ACC112 (cell line): ENCODE data around the gene KLKB1.

Source experiments
- H2AFZ ChIP-seq: fragments of 200-600 bp; sonication (generic); one replicate; pipeline ENCODE4 v1.6.0; 2017; ENCODE audit warnings: antibody characterized with exemption, low read length; ENCODE audit not compliant: unreplicated experiment
- H3K27ac ChIP-seq: fragments of 200-600 bp; sonication (generic); 2 replicates; pipeline ENCODE4 v1.5.1; 2014; ENCODE audit warnings: low read depth, mild to moderate bottlenecking, antibody characterized with exemption, low read length, moderate library complexity
- H3K27me3 ChIP-seq: fragments of 200-600 bp; sonication (generic); 2 replicates; pipeline ENCODE4 v1.6.1; 2014; ENCODE audit warnings: mild to moderate bottlenecking, antibody characterized with exemption, low read length, moderate library complexity, mixed read lengths; ENCODE audit not compliant: insufficient read depth
- H3K36me3 ChIP-seq: fragments of 200-600 bp; sonication (generic); 2 replicates; pipeline ENCODE4 v1.6.1; 2016; ENCODE audit warnings: mild to moderate bottlenecking, antibody characterized with exemption, low read length, moderate library complexity, mixed read lengths; ENCODE audit not compliant: insufficient read depth
- H3K4me1 ChIP-seq: fragments of 200-600 bp; sonication (generic); one replicate; pipeline ENCODE4 v1.6.1; 2016; ENCODE audit warnings: low read length, mixed read lengths; ENCODE audit not compliant: insufficient read depth, unreplicated experiment, control insufficient read depth
- H3K4me3 ChIP-seq: fragments of 200-600 bp; sonication (generic); 2 replicates; pipeline ENCODE4 v1.5.1; 2014; ENCODE audit warnings: mild to moderate bottlenecking, low read depth, low read length
- H3K79me2 ChIP-seq: fragments of 200-600 bp; sonication (generic); one replicate; pipeline ENCODE4 v1.6.0; 2016; ENCODE audit warnings: low read length; ENCODE audit not compliant: control insufficient read depth, unreplicated experiment, insufficient read depth

The KLKB1 gene

GRCh38 chr4:186296481-186296880 lies 69.2 kb downstream of the KLKB1 start:
- H3K27me3 ChIP-seq = peaks cover 20% of the 10 kb centered on the region
- no peaks in the 10 kb centered on the region for H3K36me3 ChIP-seq
- H3K4me3 ChIP-seq = no peak overlapping the region
- no peak overlapping the region for H2AFZ ChIP-seq
- H3K79me2 ChIP-seq = no peaks in the 10 kb centered on the region
- H3K4me1 ChIP-seq = no peaks in the 10 kb centered on the region
- no peak overlapping the region for H3K27ac ChIP-seq

- Histone ChIP-seq H3K4me1 (no peaks in the 10 kb centered on the region), H3K4me3 (no peak overlapping the region), H3K79me2 (no peaks in the 10 kb centered on the region), H3K27ac (no peak overlapping the region), H3K27me3 (peaks cover 18% of the 10 kb centered on the region), H2AFZ (no peak overlapping the region), H3K36me3 (no peaks in the 10 kb centered on the region)
These were observed 69.8 kb downstream of the KLKB1 start for GRCh38 chr4:186297013-186297645.

GRCh38 chr4:186298031-186298647 lies 70.8 kb downstream of the KLKB1 start:
- no peak overlapping the region for H2AFZ ChIP-seq
- H3K27ac ChIP-seq = no peak overlapping the region

GRCh38 chr4:186299291-186299690 lies 72.0 kb downstream of the KLKB1 start:
- Histone ChIP-seq H3K27me3 (peaks cover 18% of the 10 kb centered on the region), H3K4me1 (no peaks in the 10 kb centered on the region)

More at GRCh38 chr4:186298031-186298647, 70.8 kb downstream of the KLKB1 start:
- H3K4me1 ChIP-seq = no peaks in the 10 kb centered on the region
- no peak overlapping the region for H3K4me3 ChIP-seq
- H3K79me2 ChIP-seq = no peaks in the 10 kb centered on the region
- no peaks in the 10 kb centered on the region for H3K36me3 ChIP-seq
- H3K27me3 ChIP-seq = peaks cover 18% of the 10 kb centered on the region

GRCh38 chr4:186300659-186301390 lies 73.5 kb downstream of the KLKB1 start:
- Histone ChIP-seq H3K36me3 (no peaks in the 10 kb centered on the region), H3K27me3 (peaks cover 18% of the 10 kb centered on the region), H3K4me1 (no peaks in the 10 kb centered on the region), H3K4me3 (no peak overlapping the region), H3K79me2 (no peaks in the 10 kb centered on the region), H2AFZ (no peak overlapping the region), H3K27ac (no peak overlapping the region)

More at GRCh38 chr4:186299291-186299690, 72.0 kb downstream of the KLKB1 start:
- Histone ChIP-seq H2AFZ (no peak overlapping the region), H3K36me3 (no peaks in the 10 kb centered on the region), H3K79me2 (no peaks in the 10 kb centered on the region), H3K27ac (no peak overlapping the region), H3K4me3 (no peak overlapping the region)

DNA sequence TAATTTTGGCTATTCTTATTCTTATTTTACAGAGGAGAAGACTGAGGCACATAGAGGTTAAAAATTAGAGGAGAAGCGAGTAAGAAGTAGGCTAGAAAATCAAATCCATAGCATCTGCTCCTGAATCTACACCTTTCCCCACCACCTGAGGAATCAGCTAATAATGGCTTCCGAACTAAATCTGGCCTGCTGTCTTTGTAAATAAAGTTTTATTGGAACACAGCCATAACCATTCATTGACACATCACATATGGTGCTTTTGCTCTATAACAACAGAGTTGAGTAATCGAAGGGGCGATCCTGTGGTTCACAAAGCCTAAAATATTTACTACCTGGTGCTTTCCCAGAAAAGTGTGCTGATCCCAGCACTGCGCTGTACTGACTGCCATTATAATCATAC lies 76.9 kb downstream of the KLKB1 start:
- H3K79me2 ChIP-seq = no peaks in the 10 kb centered on the region
- H3K27ac ChIP-seq = no peak overlapping the region
- H3K4me1 ChIP-seq = no peaks in the 10 kb centered on the region
- H3K4me3 ChIP-seq = no peak overlapping the region
- no peak overlapping the region for H2AFZ ChIP-seq
- peaks cover 41% of the 10 kb centered on the region for H3K27me3 ChIP-seq
- no peaks in the 10 kb centered on the region for H3K36me3 ChIP-seq

DNA sequence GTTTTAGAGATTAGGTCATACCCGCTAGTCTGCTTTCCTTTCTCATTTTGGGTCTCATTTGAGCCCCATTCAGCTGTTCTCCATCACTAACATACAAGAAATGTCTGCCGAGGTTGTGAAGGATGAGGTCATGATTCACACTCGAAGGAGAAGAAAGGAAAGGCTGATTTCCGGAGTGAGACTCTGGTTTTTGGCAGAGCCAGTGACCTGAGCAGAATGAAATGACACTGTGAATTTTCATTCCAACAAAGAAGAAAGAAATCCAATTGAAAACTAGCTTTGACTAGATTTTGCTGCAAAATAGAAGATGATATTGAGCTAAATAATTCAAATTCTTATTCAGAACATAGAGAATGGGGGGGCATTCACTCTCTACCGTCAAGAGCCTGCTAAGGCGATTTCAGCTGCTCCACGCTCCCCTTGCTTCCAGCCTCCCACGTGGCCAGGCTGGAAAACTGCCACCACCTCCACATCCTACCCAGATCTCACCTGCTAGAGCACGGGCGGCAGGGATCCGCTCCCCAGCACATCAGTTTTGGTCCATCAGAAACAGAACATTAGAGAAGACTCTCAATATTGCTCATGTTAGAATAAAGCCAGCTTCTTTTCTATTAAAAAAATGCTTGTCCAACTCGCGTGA lies 77.7 kb downstream of the KLKB1 start:
- no peaks in the 10 kb centered on the region for H3K79me2 ChIP-seq
- no peak overlapping the region for H3K27ac ChIP-seq
- H3K4me1 ChIP-seq = no peaks in the 10 kb centered on the region
- peaks cover 47% of the 10 kb centered on the region for H3K27me3 ChIP-seq
- H3K4me3 ChIP-seq = 0 out of 2 replicates have a peak overlapping the region, but pooled peaks have one; percentile 16
- H3K36me3 ChIP-seq = no peaks in the 10 kb centered on the region
- H2AFZ ChIP-seq = no peak overlapping the region

DNA sequence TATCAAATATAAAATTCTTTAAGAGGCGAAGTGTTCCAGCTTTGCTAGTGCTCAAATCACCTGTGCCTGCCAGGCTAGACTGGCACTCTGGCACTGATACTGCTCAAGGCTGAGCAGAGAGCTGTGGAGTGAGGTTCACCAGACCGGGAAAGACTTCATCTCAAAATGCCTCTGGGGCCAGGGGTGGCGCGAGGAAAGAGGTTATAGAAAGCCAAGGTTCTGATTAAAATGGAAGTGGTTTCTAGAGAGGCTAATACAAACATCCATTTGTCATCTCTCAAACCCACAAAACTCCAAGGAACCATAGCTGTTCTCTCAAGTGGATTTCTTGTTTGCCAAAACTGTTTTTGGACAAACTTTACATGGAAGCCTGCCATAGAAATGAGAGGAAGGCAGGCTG lies 80.2 kb downstream of the KLKB1 start:
- Histone ChIP-seq H3K4me3 (no peak overlapping the region), H3K4me1 (no peaks in the 10 kb centered on the region), H2AFZ (no peak overlapping the region), H3K79me2 (no peaks in the 10 kb centered on the region), H3K27me3 (peaks cover 53% of the 10 kb centered on the region), H3K36me3 (no peaks in the 10 kb centered on the region), H3K27ac (no peak overlapping the region)

DNA sequence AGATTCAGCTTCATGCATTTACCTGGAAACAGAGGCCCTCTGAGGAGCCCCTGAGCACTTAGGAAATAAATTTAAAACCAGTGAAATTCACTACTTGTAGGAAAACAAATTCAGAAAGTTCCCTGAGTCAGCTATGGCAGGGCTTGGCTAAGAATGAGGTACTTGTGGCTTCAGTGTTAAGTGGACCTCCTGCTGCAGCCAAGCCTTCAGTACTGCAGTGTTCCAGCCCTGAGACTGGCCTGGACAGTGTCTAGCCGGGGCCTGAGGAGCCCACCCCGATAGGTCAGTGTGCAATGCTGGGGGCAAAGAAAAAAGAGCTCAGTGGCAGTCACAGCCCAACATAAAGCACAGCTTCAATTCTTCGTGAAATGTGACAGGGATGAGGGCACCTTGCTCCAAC lies 80.6 kb downstream of the KLKB1 start:
- no peaks in the 10 kb centered on the region for H3K36me3 ChIP-seq
- peaks cover 55% of the 10 kb centered on the region for H3K27me3 ChIP-seq
- no peaks in the 10 kb centered on the region for H3K4me1 ChIP-seq
- H3K27ac ChIP-seq = no peak overlapping the region
- no peaks in the 10 kb centered on the region for H3K79me2 ChIP-seq
- H2AFZ ChIP-seq = no peak overlapping the region
- H3K4me3 ChIP-seq = no peak overlapping the region
